Coronary artery (tissue), 2 donors: Measurements from ENCODE around the gene TYMS.

ENCODE experiments used
- DNase-seq: peaks from one replicate; pipeline ENCODE4 v3.0.0-alpha.2; 2017; ENCODE audit warnings: low spot score
- H3K27ac ChIP-seq, 2 donors: fragments of 200-600 bp; sonication (generic); one replicate each; pipeline ENCODE4 v1.5.1; 2016 to 2019
- H3K4me3 ChIP-seq: fragments of 200-600 bp; sonication (generic); 2 replicates; pipeline ENCODE4 v1.5.1; 2016; ENCODE audit warnings: mild to moderate bottlenecking, moderate library complexity
- TF ChIP-seq, protein P1 (sequence below): fragments of 200-600 bp; sonication (generic); IDR thresholded peaks from one replicate; pipeline ENCODE4 v1.5.1; 2019; ENCODE audit warnings: antibody characterized with exemption

Gene TYMS

DNA sequence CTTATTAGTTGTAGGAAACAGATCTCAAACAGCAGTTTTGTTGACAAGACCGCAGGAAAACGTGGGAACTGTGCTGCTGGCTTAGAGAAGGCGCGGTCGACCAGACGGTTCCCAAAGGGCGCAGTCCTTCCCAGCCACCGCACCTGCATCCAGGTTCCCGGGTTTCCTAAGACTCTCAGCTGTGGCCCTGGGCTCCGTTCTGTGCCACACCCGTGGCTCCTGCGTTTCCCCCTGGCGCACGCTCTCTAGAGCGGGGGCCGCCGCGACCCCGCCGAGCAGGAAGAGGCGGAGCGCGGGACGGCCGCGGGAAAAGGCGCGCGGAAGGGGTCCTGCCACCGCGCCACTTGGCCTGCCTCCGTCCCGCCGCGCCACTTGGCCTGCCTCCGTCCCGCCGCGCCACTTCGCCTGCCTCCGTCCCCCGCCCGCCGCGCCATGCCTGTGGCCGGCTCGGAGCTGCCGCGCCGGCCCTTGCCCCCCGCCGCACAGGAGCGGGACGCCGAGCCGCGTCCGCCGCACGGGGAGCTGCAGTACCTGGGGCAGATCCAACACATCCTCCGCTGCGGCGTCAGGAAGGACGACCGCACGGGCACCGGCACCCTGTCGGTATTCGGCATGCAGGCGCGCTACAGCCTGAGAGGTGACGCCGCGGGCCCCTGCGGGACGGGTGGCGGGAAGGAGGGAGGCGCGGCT lies at the start of gene TYMS:
Gene TYMS, plus strand, starts transcription at position 343 of the 690 bp plus-strand sequence. Its CDS starts 90 bp downstream, at position 433.
- H3K27ac ChIP-seq, result peak within 1 kb of the TSS in 1 of 2 donors; percentile 32
- DNase-seq, result no peak
- H3K4me3 ChIP-seq, result peak within 1 kb of the TSS; percentile 83
- TF ChIP-seq, protein P1, sequence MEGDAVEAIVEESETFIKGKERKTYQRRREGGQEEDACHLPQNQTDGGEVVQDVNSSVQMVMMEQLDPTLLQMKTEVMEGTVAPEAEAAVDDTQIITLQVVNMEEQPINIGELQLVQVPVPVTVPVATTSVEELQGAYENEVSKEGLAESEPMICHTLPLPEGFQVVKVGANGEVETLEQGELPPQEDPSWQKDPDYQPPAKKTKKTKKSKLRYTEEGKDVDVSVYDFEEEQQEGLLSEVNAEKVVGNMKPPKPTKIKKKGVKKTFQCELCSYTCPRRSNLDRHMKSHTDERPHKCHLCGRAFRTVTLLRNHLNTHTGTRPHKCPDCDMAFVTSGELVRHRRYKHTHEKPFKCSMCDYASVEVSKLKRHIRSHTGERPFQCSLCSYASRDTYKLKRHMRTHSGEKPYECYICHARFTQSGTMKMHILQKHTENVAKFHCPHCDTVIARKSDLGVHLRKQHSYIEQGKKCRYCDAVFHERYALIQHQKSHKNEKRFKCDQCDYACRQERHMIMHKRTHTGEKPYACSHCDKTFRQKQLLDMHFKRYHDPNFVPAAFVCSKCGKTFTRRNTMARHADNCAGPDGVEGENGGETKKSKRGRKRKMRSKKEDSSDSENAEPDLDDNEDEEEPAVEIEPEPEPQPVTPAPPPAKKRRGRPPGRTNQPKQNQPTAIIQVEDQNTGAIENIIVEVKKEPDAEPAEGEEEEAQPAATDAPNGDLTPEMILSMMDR, result no peak

DNA sequence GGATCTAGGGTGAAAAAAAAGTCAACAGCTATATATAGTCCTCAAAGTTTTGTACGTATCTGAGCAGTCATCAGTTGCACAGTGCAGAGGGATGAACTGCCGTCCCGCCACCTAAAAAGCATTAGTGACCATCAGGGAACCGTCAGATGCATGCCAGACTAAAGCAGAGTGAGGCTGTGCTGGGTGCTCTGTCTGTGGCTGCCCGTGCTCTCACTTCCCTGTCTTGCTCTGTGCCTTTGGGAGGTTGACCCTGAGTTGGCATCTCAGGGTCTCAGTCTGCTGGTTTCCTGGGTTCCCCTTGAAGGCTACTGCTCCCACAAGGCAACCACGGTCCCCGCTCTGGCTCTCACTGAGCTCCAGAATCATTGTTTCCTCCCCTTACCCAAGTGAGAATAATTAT lies 49.5 kb upstream of the TYMS start:
- H3K27ac ChIP-seq, result no peak overlapping the region
- no peak for DNase-seq
- TF ChIP-seq, protein P1, result no peak
- no peak overlapping the region for H3K4me3 ChIP-seq

DNA sequence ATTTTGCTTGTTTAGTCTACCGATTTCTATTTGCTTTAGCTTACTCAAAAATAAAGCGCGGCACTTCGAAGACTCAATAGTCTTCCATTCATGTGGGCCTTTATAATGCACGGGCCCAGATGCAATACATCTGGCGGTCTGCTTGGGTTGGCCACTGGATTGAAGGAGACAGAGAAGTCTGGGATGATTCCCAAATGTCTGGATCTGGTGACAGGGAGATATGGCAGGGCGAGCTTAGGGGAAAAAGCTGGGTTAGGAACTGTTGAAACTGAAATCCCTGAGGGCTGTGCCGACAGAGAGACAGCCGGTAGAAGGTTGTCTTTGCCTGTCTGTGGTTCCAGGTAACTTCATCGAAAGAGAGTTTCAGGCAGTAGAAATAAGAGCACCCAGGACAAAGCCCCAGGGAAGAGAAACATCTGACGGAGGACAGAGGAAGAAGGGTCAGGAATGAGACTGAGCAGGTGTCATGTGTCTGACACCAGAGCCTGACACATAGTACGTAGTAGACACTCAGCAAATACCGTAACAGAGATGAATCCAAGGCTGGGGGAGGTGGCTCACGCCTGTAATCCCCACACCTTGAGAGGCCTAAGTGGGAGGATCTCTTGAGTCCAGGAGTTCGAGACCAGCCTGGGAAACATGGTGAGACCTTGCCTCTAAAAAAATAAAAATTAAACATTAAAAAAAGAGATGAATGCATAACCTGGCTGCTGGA lies 47.1 kb upstream of the TYMS start:
- TF ChIP-seq, protein P1, result no peak
- H3K4me3 ChIP-seq, result no peak overlapping the region
- no peak for DNase-seq
- H3K27ac ChIP-seq, result no peak overlapping the region

DNA sequence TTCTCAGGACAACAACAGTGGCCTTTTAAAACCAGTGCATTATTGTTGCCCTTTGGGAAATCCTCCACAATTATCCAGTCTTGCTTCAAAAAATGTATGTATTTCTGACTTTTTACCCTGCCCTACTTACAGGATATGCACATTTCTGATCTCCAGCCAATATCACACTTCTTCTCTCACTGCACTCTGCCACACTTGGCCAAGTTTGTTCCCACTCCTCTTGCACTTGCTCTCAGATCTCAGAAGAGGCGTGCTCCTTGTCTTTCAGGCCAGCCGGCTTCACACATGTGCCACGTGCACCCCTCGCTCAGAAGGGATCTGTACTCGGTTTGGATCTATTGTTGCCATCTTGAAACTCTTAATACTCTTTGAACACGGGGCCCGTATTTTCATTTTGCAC lies 45.3 kb upstream of the TYMS start:
- no peak for DNase-seq

DNA sequence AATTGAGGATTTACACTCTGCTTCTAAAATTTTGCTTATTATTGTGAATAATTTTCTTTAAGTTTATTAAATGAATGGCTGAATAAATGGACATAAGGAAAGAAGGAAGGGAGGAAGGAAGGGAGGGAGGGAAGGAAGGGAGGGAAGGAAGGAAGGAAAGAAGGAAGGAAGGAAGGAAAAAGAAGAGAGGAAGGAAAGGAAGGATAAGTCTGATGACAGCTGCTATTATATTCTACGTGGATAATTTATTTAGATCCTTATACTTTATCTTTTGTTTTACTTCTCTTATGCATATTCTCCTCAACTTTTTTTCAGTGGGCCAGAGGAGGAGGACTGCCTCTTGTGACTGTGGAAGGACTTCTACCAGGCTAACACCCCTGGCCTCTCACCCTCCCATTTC lies 43.3 kb upstream of the TYMS start:
- DNase-seq, result no peak

More for the DNA sequence above, 45.3 kb upstream of the TYMS start:
- no peak overlapping the region for H3K4me3 ChIP-seq
- H3K27ac ChIP-seq, result no peak overlapping the region
- TF ChIP-seq, protein P1, result no peak

GRCh38 chr18:615092-615521 lies 42.3 kb upstream of the TYMS start:
- H3K27ac ChIP-seq, result peak overlapping the region in 1 of 2 donors; percentile 63
- TF ChIP-seq, protein P1, result no peak
- DNase-seq, result no peak
- H3K4me3 ChIP-seq, result no peak overlapping the region

More for the DNA sequence above, 43.3 kb upstream of the TYMS start:
- no peak overlapping the region for H3K4me3 ChIP-seq
- peak overlapping the region in 1 of 2 donors; percentile 50 for H3K27ac ChIP-seq
- TF ChIP-seq, protein P1, result no peak

DNA sequence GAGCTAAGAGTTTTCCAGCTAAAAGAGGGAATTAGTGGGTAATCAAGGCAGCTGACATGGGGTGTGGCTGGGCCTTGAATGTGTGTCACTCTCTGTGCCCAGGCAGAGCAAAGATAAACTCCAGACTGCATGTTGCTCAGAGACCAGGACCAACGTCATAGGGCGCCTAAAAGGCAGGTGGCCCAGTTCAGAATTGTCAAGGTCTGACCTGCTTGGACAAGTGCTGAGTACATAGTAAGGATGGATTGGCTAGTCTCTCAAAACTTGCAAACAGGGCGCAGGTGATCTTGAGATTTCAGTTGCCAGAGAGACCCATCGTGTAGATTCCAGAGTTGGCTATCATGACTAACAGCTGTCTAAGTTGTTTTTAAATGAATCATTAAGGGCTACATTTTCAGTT lies 41.7 kb upstream of the TYMS start:
- TF ChIP-seq, protein P1, result no peak
- DNase-seq, result no peak
- peak overlapping the region in 1 of 2 donors; percentile 63 for H3K27ac ChIP-seq
- H3K4me3 ChIP-seq, result no peak overlapping the region
